UCSD-AML1 (cell line): ENCODE measurements around the gene CCS.
"Not testable (repeated sequence)": the region's sequence is repeated elsewhere in the genome, so short reads cannot be mapped to it uniquely, and the experiment has no call there.

Experiments used
- DNase-seq: peaks from one replicate; lab custom pipeline; 2025; ENCODE audit not compliant: unreplicated experiment; lab: John Stamatoyannopoulos, UW

The CCS gene

DNA sequence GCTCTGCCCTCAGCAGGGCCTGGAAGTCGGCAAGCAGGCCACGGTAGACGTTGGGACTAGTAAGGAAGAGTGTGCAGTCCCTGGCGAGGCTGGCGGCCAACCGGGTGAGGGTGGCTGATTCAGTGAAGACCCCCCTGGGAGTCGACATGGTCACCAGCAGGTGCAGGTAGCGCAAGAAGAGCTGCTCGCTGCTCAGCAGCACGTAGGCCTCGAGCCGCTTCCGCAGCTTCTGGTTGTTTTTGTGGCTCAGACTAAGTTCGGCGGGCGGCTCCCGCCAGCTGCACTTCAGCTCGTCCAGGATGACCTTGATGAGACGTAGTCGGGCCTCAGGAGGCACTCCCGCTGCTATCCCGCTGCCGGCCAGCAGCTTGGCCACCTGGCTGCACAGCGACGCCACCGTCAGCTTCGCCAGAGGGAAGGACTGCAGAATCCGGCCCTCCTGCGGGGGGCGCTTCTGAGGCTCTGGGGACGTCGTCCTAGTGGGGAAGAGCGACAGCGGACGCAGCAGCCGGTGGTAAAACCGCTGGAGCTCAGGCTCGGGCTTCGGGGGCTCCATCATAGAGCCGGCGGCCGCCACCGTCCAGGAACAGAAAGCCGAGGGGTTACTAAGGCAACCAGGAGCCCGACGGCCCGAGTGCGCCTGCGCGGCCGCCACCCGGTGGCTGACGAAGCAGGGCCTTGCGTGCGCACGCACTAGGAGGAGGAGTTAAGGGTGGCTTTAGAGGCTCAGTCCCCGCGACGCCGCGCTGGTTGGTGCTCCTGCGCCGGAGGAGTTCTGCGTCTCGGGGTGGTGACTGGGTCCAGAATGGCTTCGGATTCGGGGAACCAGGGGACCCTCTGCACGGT lies at the start of gene CCS, which contains the start of gene CCDC87:
Gene CCS, plus strand, starts transcription at position 729 of the 846 bp plus-strand sequence. Its CDS starts 77 bp downstream, at position 806.
Gene CCDC87, minus strand, starts transcription at position 607 of the 846 bp plus-strand sequence. Its CDS starts 48 bp downstream, at position 559.
- peak; percentile 96 for DNase-seq

GRCh38 chr11:66543263-66544107 lies 49.5 kb upstream of the CCS start:
- peak; percentile 86 for DNase-seq

DNA sequence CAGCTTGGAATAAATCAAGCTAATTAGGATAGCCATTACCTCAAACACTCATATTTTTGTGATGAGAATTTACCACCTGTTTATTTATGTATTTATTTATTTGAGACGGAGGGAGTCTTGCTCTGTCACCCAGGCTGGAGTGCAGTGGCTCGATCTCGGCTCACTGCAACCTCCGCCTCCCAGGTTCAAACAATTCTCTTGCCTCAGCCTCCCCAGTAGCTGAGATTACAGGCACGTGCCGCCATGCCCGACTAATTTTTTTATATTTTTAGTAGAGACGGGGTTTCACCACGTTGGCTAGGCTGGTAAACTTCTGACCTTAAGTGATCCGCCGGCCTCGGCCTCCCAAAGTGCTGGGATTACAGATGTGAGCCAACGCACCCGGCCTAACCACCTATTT lies 48.0 kb upstream of the CCS start:
- not testable (repeated sequence) for DNase-seq

DNA sequence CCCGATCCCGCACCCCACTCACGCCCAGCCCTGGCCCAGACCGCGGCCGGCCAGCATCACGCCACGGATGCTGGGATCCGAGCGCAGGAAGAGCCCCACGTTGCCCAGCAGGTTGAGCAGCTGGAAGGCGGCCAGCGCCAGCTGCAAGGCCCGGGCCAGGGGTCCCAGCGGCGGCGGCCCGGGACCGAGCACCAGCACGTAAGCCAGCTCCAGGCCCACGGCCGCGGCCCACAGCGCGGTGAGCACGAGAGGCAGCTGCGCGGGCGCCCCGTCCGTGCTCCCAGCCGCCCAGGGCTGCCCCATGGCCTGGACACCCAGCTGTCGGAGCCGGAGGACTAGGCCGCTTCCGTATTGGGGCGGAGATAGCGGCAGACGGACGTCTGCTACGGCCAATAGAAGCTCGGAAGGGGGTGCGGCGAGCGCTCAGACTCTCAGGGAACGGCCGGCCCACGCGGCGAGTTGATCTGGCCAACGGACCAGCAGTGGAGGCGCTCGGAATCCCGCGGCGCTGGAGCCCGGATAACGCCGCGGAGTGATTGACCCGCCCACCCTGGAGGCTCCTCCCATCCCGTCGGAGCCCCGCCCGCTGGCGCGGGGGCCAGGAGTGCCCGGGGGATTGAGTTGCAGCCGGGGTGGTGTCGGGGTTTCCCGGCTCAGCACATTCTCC lies 47.2 kb upstream of the CCS start, which contains the start of gene ZDHHC24:
Gene ZDHHC24, minus strand, starts transcription at position 348 of the 667 bp plus-strand sequence. Its CDS starts 45 bp downstream, at position 303.
- DNase-seq, result peak; percentile 97

DNA sequence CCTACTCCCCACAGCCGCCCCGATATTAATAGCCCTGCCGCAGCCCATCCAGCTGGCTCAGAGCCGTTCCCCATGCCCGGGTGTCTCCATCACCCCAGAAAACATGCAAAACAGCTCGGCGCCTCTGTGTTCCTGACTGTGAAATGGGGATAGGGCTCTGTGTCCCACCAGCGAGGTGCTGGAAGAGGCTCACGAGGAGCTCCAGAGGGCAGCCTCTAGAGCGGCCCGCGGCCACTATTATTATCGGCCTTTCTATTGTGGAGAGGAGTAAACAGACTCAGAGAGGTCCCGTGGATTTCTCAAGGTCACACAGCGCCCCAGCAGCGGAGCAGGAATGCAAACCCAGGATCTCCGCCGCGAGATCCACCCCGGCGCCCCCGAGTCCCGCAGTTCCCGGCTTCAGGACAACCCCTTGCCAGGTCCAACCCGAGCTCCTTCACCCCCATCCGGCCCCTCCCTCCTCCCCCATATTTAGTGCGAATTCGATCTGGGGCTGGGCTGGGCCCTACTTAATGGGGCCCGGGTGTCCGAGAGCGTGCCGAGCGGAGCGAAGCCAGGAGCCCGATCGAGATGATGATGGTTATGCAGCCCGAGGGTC lies 46.5 kb upstream of the CCS start, which contains the start of gene ACTN3:
Gene ACTN3, plus strand, starts transcription at position 536 of the 598 bp plus-strand sequence. Its CDS starts 35 bp downstream, at position 571.
- DNase-seq, result no peak

DNA sequence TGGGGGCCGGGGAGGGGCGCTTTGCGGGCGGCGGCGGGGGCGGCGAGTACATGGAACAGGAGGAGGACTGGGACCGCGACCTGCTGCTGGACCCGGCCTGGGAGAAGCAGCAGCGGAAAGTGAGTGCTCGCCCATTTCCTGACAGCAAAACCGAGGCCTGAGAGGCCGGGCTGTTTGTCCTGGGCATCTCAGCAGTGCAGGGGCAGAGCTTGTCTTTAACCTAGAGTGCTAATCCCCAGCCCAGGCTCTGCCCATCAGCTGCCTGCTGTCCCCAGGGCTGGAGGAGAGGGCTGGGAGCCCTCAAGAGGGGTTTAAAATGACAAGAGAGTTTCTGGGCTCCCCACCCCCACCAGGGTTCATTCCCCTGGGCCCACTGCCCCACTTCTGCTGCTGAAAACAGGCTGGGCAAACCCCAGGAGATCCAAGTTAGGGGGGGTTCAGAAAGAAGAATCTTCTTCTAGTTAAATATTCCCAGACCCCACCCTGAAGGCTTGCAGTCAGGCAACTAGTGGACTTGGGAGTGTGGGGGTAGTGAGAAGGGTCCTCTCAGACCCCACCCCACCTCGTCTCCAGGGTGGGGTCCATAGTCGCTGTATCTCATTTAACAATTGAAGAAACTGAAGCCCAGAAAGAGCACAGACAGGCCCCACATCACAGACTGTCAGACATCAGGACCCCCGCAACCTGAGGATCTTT lies 45.9 kb upstream of the CCS start:
- DNase-seq, result no peak

DNA sequence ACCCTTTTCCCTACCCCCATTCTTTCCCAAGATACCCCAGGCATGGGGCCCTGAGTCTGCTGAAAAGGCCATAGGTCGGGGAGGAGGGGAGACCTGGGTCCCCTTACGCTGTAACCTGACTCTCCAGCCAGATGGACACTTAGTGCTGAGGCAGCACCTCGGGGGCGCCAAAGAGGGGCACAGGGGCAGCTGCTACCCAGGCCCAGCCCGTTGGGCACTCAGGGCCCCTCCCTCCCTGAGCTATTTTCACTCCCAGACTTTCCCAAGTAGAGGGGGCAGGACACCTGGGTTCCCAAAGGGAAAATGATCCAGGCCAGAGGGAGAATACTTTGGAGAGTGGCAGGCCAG lies 45.3 kb upstream of the CCS start:
- DNase-seq, result no peak

DNA sequence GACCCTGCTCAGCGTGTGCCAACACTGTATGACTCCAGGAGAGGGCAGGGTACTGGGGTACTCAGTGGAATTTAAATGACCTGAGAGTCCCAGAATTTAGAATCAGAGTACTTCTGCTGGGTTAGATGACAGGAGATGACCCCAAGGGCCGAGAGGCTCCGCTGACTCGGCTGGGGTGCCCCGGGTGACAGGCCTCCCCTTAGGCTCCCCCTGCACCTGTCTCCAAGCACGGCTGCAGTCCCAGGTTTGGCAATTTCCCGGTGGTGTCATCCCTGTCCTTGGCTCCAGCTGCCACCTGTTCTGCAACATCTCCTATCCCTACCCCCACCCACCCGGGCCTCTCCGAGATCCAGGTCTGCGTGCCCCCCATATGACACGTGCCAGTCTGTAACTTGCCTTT lies 44.9 kb upstream of the CCS start:
- no peak for DNase-seq

GRCh38 chr11:66548774-66549630 lies 44.0 kb upstream of the CCS start:
- no peak for DNase-seq

GRCh38 chr11:66549696-66550095 lies 43.3 kb upstream of the CCS start:
- DNase-seq, result no peak

DNA sequence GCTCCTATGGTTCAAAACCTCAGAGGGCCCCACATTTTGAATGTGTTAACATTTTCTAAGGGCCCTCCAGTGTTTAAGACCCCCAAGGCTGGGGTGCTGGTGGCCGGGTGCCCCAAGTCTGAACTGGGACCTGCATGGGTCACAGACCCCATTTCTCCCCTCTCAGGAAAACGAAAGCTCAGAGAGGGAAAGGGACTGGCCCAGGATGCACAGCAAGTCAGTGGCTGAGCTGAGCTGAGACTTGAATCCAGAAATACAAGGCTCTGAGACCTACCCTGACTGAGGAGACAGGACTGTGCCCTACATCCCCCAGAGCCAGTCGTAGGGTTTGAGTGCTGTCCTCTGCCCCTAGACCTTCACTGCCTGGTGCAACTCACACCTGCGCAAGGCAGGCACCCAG lies 42.1 kb upstream of the CCS start:
- DNase-seq, result no peak

DNA sequence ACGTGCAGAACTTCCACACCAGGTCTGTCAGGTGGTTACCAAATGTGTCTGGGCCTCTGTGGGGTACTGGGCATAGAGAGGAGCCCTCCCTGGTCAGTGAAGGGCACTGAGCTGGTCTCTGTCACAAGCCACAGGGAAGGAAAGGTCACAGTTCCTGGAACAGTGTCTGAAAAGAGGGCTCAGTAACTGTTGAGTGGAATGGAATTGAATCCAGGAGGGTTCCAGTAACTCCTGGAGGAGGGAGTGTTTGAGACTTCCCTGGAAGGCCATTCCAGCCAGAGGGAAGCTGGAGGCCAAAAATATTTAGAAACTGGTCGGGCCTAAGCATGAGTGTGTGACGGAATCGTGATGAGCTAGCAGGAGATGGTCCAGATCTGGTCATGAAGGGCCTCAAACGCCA lies 38.4 kb upstream of the CCS start:
- no peak for DNase-seq

- DNase-seq, result no peak
These were observed 37.6 kb upstream of the CCS start for GRCh38 chr11:66555416-66555815.

GRCh38 chr11:66556086-66556485 lies 36.9 kb upstream of the CCS start:
- DNase-seq, result no peak

- no peak for DNase-seq
These were observed 35.2 kb upstream of the CCS start for GRCh38 chr11:66557733-66558326.

DNA sequence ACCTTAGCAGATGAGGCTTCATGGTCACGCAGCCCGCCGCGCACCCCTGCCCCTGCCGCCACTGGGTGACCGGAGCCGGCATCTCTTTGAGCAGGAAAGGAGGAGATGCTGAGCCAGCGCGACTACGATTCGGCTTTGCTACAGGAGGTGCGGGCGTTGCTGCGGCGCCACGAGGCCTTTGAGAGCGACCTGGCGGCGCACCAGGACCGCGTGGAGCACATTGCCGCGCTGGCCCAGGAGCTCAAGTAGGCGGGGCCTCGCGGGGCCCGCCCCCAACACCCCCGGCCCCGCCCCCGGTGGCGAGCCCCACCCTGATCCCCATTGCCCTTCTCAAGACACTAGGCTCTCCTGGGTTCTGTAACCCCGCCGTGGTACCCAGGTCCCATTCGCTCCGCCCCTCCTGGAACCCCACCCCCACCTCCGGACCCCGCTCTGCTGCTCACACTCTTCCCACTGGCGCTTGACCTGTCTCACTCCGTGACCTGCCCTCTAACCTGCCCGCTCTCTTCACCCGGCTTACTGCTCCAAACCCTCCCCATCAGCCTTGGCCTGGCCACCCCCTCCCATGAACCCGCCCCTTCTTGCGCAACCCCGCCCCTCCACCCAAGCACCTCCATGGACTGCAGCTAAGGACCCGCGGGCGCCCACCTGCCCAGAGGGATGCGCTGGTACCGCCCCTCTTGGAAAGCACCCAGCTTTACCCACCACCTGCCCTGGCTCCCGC lies 33.7 kb upstream of the CCS start:
- DNase-seq, result no peak

DNA sequence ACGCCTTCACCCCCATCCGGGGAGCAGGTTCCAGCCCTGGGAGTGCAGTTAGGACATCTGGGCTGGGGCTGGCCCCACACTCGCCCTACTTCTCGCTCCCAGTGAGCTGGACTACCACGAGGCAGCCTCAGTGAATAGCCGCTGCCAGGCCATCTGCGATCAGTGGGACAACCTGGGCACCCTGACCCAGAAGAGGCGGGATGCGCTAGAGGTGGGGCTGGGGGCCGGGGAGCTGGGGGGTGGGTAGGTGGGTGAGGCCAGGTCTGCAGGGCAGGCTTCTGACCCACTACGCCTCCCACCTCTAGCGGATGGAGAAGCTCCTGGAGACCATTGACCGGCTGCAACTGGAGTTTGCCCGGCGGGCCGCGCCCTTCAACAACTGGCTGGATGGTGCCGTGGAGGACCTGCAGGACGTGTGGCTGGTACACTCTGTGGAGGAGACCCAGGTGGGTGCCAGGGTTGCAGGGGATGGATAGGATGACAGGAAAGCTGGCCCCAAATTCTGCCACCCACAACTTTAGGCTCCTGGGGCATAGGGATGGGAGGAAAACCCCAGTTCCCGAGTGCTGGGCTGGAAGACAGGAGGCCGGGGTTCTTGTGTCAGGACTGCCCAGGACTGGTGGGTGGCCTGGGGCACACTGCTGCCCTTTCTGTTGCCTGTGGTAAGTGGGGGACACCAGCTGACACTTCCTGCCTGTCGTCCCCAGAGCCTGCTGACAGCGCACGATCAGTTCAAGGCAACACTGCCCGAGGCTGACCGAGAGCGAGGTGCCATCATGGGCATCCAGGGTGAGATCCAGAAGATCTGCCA lies 32.9 kb upstream of the CCS start:
- no peak for DNase-seq
